Renal pelvis (tissue), 4 donors: ENCODE results near the gene MGAT3. TPM values are rescaled to one million over a fixed set of nuclear protein-coding genes. Genes with fewer than 3 reads are reported as not detected.
A peak's percentile ranks its signal among the peaks of the same experiment; 100 is the strongest.
"Not testable (repeated sequence)": the region's sequence is repeated elsewhere in the genome, so short reads cannot be mapped to it uniquely, and the experiment has no call there.

ENCODE experiments used
- DNase-seq: peaks from one replicate; pipeline ENCODE4 v3.0.0-alpha.2; 2013
- polyA plus RNA-seq, 3 donors: library from polyadenylated mRNA; unstranded; fragments of 120-200 nt; gene quantifications; one replicate each; pipeline ENCODE4 v1.2.1, GENCODE V29; 2013; ENCODE audit not compliant: insufficient read length in 3 of 3

MGAT3 gene
- polyA plus RNA-seq, 3 donors: 31.2 to 32.6 (median 31.3) TPM

DNA sequence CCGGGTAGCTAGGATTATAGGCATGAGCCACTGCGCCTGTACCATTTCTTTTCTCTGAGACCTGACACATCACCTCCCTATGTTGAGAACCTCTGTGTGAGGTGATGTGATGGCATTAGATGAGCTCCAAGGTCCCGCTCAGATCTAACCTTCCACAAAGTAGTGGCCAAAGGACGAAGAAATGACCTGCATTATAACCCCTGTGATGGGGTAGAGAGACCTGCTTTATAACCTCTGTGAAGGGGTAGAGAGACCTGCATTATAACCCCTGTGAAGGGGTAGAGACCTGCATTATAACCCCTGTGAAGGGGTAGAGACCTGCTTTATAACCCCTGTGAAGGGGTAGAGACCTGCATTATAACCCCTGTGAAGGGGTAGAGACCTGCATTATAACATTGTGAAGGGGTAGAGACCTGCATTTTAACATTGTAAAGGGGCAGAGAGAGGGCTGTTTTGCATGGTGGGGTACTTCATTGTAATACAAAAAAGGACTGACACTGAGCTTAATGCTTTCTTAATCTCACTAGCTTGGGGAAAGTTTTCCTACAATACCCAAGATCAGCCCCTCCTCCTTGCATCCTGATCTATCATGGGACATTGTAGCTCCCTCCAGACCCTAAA is 53.8 kb downstream of the MGAT3 start:
- DNase-seq: no peak

- no peak for DNase-seq
Measured at GRCh38 chr22:39511226-39511625, 54.4 kb downstream of the MGAT3 start.

DNA sequence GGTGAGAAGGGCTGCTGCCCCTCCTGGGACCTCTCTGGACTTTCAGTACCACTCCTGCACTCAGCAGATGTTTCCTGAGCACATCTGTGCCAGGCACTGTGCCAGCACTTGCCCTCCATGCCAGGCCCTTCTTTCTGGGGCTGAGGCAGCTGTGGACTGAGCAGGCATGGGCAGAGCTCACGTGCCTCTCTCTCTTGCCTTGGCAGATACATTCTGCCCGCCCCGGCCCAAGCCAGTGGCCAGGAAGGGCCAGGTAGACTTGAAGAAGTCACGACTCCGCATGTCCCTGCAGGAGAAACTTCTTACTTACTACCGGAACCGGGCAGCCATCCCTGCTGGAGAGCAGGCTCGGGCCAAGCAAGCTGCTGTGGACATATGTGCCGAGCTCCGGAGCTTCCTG is 55.2 kb downstream of the MGAT3 start:
- DNase-seq: no peak

DNA sequence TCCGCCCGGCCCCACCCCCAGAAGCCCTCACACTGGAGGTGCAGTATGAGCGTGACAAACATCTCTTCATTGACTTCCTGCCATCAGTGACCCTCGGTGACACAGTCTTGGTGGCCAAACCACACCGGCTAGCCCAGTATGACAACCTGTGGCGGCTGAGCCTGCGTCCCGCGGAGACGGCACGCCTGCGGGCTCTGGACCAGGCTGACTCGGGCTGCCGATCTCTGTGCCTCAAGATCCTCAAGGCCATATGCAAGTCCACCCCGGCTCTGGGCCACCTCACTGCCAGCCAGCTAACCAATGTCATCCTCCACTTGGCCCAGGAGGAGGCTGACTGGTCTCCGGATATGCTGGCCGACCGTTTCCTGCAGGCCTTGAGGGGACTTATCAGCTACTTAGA is 57.0 kb downstream of the MGAT3 start:
- no peak for DNase-seq

DNA sequence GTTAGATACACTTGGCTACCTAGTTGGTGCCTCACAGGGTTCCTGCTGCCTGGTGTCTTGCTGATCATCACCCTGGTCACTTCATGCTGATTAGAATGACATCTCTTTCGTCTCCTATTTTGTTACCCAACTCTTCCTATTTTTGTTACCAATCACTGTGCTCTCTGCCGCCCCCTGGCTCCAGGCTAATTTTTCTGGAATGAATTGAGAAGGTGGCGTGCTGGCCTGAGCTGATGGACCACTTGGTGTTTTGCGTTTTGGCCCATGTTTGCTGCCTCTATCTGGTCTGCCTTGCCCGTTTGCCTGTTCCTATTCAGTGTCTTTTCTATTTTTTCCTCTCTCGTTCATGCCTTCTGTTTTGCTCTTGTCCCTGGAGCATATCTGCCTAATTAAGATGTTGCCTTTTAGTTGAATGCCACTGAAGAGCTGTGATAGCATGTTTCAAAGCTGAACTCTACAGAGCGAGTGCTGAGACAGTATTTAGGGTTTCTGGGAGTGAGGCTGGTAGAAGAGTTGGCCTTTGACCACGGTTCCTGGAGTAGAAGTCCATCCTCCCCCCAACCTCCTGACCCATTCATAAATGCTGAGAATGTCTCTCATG is 57.7 kb downstream of the MGAT3 start:
- DNase-seq: no peak

- no peak for DNase-seq
Measured at GRCh38 chr22:39515266-39516050, 58.6 kb downstream of the MGAT3 start.

DNA sequence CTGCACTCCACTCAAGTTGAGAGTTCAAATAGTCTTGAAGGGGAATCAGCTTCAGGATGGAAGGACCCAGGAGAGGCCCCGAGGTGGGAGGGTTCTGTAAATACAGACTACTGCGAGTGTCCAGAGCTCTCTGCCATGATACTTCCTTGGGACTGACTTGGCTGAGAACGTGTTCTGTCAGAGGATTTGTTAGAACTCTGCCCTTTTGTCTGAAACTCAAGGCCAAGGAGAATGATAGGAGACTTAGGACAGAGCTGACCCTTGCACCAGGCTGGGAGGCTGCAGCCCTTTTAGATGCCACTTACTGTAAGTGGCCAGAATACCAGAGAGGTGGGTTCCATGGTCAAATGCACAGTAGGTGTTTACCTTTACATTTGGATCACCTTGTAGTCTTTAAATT is 60.7 kb downstream of the MGAT3 start:
- DNase-seq: no peak

GRCh38 chr22:39518144-39518786 is 61.5 kb downstream of the MGAT3 start:
- DNase-seq: no peak

DNA sequence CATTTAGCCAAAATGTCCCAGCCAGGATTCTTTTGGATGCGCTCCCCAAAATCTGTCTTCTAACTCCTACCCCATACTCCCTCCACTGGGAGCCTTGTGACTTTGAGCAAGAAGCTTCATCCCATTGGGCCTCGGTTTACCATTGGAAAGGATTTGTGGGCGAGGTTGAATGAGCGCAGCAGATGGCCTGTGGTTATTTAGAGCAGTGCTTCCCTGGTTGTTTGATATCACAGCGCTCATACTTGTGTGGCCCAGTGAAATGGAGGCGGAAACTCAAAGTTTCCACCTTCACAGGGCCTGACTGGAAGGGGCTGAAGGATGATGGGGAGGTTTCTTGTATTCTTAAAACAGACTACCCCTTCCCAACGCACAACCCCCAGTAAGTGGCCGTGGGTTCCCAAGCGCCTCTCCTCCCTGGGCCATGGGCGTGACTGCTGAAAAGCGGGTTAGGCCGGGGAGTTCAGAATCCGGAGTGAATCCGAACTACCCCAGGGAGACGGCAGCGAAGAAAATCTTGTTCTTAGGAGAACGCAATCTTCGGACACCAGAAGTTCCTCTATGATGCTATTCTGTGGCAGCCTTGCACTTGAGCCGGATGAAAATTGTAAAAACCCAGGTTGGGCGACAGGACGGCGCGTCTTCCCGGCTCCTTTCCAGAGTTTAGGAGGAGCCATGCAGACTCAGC is 62.3 kb downstream of the MGAT3 start:
- DNase-seq: peak; percentile 66

GRCh38 chr22:39519681-39520225 is 62.9 kb downstream of the MGAT3 start:
- peak; percentile 99 for DNase-seq

- peak; percentile 74 for DNase-seq
Measured at GRCh38 chr22:39520226-39521105, 63.7 kb downstream of the MGAT3 start, which contains the start of gene ATF4. TSS of gene ATF4 (plus strand) at chr22:39520562. CDS start at chr22:39521446, 884 bp downstream.

- not testable (repeated sequence) for DNase-seq
Measured at GRCh38 chr22:39521106-39521885, 64.5 kb downstream of the MGAT3 start.

GRCh38 chr22:39522091-39522490 is 65.3 kb downstream of the MGAT3 start:
- DNase-seq: not testable (repeated sequence)

DNA sequence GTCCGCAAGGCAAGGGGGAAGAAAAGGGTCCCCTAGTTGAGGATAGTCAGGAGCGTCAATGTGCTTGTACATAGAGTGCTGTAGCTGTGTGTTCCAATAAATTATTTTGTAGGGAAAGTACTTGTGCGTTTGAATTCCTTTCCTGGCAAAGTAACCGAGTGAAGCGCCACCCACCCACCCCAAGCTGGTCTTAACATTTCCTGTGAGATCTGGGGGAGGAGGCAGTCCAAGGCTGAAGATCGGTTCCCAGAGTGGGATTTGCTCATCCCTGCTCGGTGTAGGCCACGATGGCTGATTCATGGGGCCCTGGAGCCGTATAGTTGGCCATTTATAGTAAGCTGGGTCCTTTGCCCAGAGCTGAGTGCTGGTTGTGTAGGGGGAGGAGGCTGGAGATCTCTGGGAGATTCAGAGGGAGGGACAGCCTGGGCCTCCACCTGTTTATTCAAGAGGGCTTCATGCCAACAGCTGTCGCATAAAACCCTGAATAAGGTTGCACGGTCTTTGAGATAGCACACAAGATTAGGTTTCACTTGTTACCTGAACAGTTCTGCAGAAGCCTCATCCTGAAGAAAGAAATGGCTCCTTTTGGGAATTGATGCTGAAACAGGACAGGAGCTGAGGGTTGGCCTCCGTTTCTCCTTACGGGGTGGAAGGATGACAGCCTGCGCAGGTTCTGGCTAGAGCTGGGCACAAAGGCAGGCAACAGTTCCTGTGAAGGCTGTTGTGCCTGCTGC is 65.9 kb downstream of the MGAT3 start:
- DNase-seq: no peak

GRCh38 chr22:39524089-39524752 is 67.4 kb downstream of the MGAT3 start:
- no peak for DNase-seq

DNA sequence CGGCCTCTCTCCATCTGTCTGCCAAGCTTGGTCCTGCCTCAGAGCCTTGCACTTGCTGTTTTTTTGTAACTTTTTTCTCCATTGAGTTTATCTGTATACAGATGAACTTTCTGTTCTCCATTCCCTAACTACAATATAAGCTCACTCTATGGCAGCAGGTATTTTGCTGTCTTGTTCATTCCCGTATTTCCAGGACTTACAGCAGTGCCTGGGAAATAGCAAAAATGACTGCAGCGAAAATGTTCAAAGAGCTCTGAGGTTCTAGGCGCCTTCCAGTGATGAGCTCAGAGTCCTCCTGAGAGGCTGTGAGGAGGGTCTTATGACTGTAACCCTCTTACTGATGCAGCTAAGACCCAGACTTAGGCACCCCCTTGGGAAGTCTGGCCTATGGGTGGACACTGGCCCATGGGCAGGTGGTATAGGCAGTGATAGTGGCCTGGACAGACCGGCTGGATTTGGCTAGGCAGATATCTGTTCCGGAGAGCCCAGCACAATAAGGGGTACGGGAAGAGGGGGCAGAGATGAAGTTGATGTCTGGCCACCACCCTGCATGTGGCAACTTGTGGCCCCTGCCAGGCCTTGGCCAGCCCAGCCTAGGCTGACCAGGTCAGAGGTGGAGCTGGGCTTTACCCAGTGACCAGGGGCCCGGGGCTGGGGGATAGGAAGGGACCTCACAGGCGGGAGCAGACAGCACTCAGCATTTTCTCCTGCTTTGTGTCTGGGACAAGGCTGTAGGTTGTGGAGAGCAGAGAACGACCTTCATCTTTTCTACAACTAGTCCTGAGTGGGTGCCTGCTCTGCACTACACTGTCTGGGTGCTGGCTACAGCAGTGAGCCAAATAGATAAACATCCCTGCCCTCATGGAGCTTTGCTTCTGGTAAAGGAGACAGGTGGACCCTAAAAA is 68.2 kb downstream of the MGAT3 start:
- no peak for DNase-seq

- DNase-seq: no peak
Measured at GRCh38 chr22:39525658-39525975, 68.8 kb downstream of the MGAT3 start.
